Mammary epithelial cell (primary cell): Measurements from ENCODE around the gene S100A5.

Source experiments
- CTCF ChIP-seq, 2 donors: IDR thresholded peaks in 1 of 2; conservative IDR thresholded peaks in 1 of 2; 2 replicates each; pipeline ENCODE4 v1.5.1; 2011 to 2012; ENCODE audit warnings: inconsistent platforms in 2 of 2, low read length in 2 of 2, mild to moderate bottlenecking in 2 of 2, control low read depth in 1 of 2, low read depth in 1 of 2; ENCODE audit not compliant: insufficient read depth in 1 of 2; ENCODE audit errors: extremely low read depth in 1 of 2
- EZH2 ChIP-seq: IDR thresholded peaks from 2 replicates; pipeline ENCODE4 v1.6.1; 2012; ENCODE audit warnings: low read length, inconsistent platforms, borderline replicate concordance

- TF ChIP-seq CTCF (conservative IDR thresholded peaks at IDR 0.05 in 1 of 2, IDR thresholded peaks at IDR 0.05 in 1 of 2; ENCODE audit: extremely low read depth in 1 of 2, insufficient read depth in 1 of 2, low read depth in 1 of 2, low read length in 2 of 2) (no peak), EZH2 (no peak)
These were observed 13.1 kb downstream of the S100A5 start for GRCh38 chr1:153527683-153528040.
